HCT116 (cell line): ENCODE measurements around the gene MFSD6. TPM values are rescaled to one million over a fixed set of nuclear protein-coding genes. Genes with fewer than 3 reads are reported as not detected.

Experiments
- ATAC-seq: fragments of 200-7000 bp; cut with Tn5 transposase; 2 replicates; pipeline ENCODE4 v1.9.1; 2020; ENCODE audit warnings: mild to moderate bottlenecking, moderate library complexity
- BruUV-seq: library from RNA; stranded (reverse); fragments of 400-500 nt; replicated peaks from 2 replicates; lab custom pipeline; 2021; lab: Mats Ljungman, UMichigan
- CTCF ChIA-PET: fragments of 300-600 bp; sonication (Branson Sonifier 250); formaldehyde crosslinking; loops from one replicate; lab custom pipeline; 2021; ENCODE audit warnings: antibody characterized with exemption; lab: Charles Lee
- POLR2A ChIA-PET: fragments of 300-600, 350-600 bp; sonication (Branson Sonifier 250); formaldehyde crosslinking; loops from one replicate; lab custom pipeline; 2021; ENCODE audit warnings: antibody characterized with exemption; lab: Charles Lee
- RAD21 ChIA-PET, 2 experiments: fragments of 300-600 bp; sonication (Branson Sonifier 250); formaldehyde crosslinking; loops; one replicate each; lab custom pipeline; 2023; ENCODE audit warnings: low total read pairs in 2 of 2; ENCODE audit not compliant: uncharacterized antibody in 2 of 2, unreplicated experiment in 2 of 2, low non-redundant PET in 1 of 2; lab: Charles Lee
- DNase-seq: peaks from one replicate; pipeline ENCODE4 v3.0.0-alpha.2; 2010; ENCODE audit warnings: low read depth, low spot score
- H2AFZ ChIP-seq: fragments of 200-600 bp; shearing (Covaris generic), sonication (generic); 2 replicates; pipeline ENCODE4 v1.6.1; 2017; ENCODE audit warnings: low read depth, mixed run types, mixed read lengths, antibody characterized with exemption, low read length; ENCODE audit not compliant: poor library complexity, severe bottlenecking
- H3K27ac ChIP-seq: 2 replicates; pipeline ENCODE4 v1.5.1; 2012; ENCODE audit warnings: low read depth, low read length
- H3K27me3 ChIP-seq: fragments of 200-600 bp; sonication (generic); 2 replicates; pipeline ENCODE4 v1.6.1; 2016; ENCODE audit warnings: mixed run types, low read length, mixed read lengths; ENCODE audit not compliant: insufficient read depth
- H3K36me3 ChIP-seq, 2 experiments: fragments of 200-500 bp in 1 of 2; fragments of 200-600 bp in 1 of 2; sonication (Bioruptor generic) in 1 of 2; sonication (generic) in 1 of 2; 2 replicates each; pipeline versions ENCODE4 v1.5.1 to v1.6.1; 2014 to 2016; ENCODE audit warnings: low read length in 2 of 2, inconsistent platforms in 1 of 2, mixed read lengths in 1 of 2, mixed run types in 1 of 2; ENCODE audit not compliant: insufficient read depth in 2 of 2, control insufficient read depth in 1 of 2
- H3K4me1 ChIP-seq, 2 experiments: fragments of 200-600 bp in 1 of 2; sonication (generic) in 1 of 2; 2 replicates each; pipeline versions ENCODE4 v1.5.1 to v1.6.1; 2012 to 2017; ENCODE audit warnings: low read length in 2 of 2, inconsistent platforms in 1 of 2, mild to moderate bottlenecking in 1 of 2, mixed read lengths in 1 of 2, mixed run types in 1 of 2, moderate library complexity in 1 of 2; ENCODE audit not compliant: insufficient read depth in 2 of 2, control insufficient read depth in 1 of 2
- H3K4me2 ChIP-seq: fragments of 200-600 bp; sonication (generic); 2 replicates; pipeline ENCODE4 v1.6.1; 2017; ENCODE audit warnings: mixed run types, low read length, mixed read lengths
- H3K4me3 ChIP-seq, 2 experiments: fragments of 200-600 bp in 1 of 2; sonication (generic) in 1 of 2; replicated peaks in 1 of 2; 2 replicates each; pipeline ENCODE4 v1.5.1; 2011 to 2016; ENCODE audit warnings: low read length in 2 of 2, control low read depth in 1 of 2, low read depth in 1 of 2, mild to moderate bottlenecking in 1 of 2, mixed read lengths in 1 of 2, mixed run types in 1 of 2
- H3K79me2 ChIP-seq: fragments of 200-600 bp; sonication (generic); 2 replicates; pipeline ENCODE4 v1.6.1; 2017; ENCODE audit warnings: mild to moderate bottlenecking, mixed run types, low read length, moderate library complexity, mixed read lengths; ENCODE audit not compliant: insufficient read depth
- H3K9ac ChIP-seq: fragments of 200-600 bp; sonication (generic); 2 replicates; pipeline ENCODE4 v1.6.1; 2016; ENCODE audit warnings: low read length, mixed read lengths
- H3K9me2 ChIP-seq: fragments of 200-600 bp; sonication (generic), shearing (Covaris generic); 2 replicates; pipeline ENCODE4 v1.6.1; 2017; ENCODE audit warnings: mixed run types, mild to moderate bottlenecking, moderate library complexity; ENCODE audit not compliant: insufficient read depth
- H3K9me3 ChIP-seq, 2 experiments: fragments of 200-500 bp in 1 of 2; fragments of 200-600 bp in 1 of 2; sonication (Bioruptor generic) in 1 of 2; sonication (generic) in 1 of 2; 2 replicates each; pipeline ENCODE4 v1.6.1; 2014 to 2017; ENCODE audit warnings: low read length in 2 of 2, mixed read lengths in 2 of 2, inconsistent platforms in 1 of 2, low read depth in 1 of 2, mild to moderate bottlenecking in 1 of 2, mixed run types in 1 of 2, moderate library complexity in 1 of 2; ENCODE audit not compliant: control insufficient read depth in 1 of 2, insufficient read depth in 1 of 2
- H4K20me1 ChIP-seq: fragments of 200-600 bp; sonication (generic), shearing (Covaris generic); 2 replicates; pipeline ENCODE4 v1.6.1; 2017; ENCODE audit warnings: mixed run types, mild to moderate bottlenecking, moderate library complexity; ENCODE audit not compliant: insufficient read depth
- CBX3 ChIP-seq: IDR thresholded peaks from 2 replicates; pipeline ENCODE4 v1.6.1; 2012; ENCODE audit warnings: low read depth
- CEBPB ChIP-seq: IDR thresholded peaks from 2 replicates; pipeline ENCODE4 v1.6.1; 2012; ENCODE audit warnings: low read depth
- FOSL1 ChIP-seq: IDR thresholded peaks from 2 replicates; pipeline ENCODE4 v1.6.1; 2012; ENCODE audit warnings: low read depth
- RAD21 ChIP-seq: IDR thresholded peaks from 2 replicates; pipeline ENCODE4 v1.6.1; 2012; ENCODE audit warnings: low read depth, mild to moderate bottlenecking
- SIN3A ChIP-seq: IDR thresholded peaks from 2 replicates; pipeline ENCODE4 v1.6.1; 2012; ENCODE audit warnings: low read depth
- SP1 ChIP-seq: IDR thresholded peaks from 2 replicates; pipeline ENCODE4 v1.6.1; 2012; ENCODE audit warnings: low read depth
- YY1 ChIP-seq: IDR thresholded peaks from 2 replicates; pipeline ENCODE4 v1.6.1; 2011; ENCODE audit warnings: low read length, low read depth, moderate library complexity, mild to moderate bottlenecking; ENCODE audit not compliant: insufficient replicate concordance; ENCODE audit errors: extremely low read depth
- ZFX ChIP-seq: fragments of 450-650 bp; IDR thresholded peaks from 2 replicates; pipeline ENCODE4 v1.6.1; 2017
- ZNF274 ChIP-seq: fragments of 200-500 bp; sonication (Bioruptor generic); IDR thresholded peaks from 2 replicates; pipeline ENCODE4 v1.6.1; 2014; ENCODE audit warnings: mild to moderate bottlenecking, low read depth, low read length, inconsistent platforms
- intact Hi-C: fragments of 100-400 bp; cut with micrococcal nuclease; formaldehyde crosslinking; loops from 2 replicates; pipeline ENCODE4 v1.10.0; 2022
- total RNA-seq: library from RNA; stranded (reverse); gene quantifications from one replicate; pipeline ENCODE4 v1.2.1, GENCODE V29; 2021; ENCODE audit not compliant: unreplicated experiment
- TF ChIP-seq, protein P1 (sequence below): IDR thresholded peaks from 2 replicates; pipeline ENCODE4 v1.6.1; 2012
- TF ChIP-seq, protein P2 (sequence below): IDR thresholded peaks from 2 replicates; pipeline ENCODE4 v1.6.1; 2012; ENCODE audit warnings: low read depth
- TF ChIP-seq, protein P3 (sequence below): IDR thresholded peaks from 2 replicates; pipeline ENCODE4 v1.6.1; 2012

Gene MFSD6
- total RNA-seq, 1 experiment from 2014 or later = 18.6 TPM

DNA sequence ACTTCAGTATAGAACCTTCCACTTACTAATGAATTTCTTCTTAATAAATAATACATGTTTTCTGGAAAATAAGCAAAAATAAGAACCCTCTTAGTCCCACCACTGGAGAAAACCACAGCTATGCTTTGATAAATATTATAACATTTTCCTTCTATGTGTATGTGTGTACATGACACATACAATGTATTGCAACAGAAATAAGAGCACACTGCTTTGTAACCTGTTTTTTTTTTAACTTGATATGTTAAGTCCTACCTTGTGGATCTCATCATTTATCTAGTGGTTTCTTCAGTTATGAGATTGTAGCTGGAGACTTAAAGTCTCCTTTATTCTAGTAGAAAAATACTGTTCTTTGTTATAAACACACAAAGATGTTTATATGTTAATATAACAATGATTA is 47.6 kb upstream of the MFSD6 start:
- H3K4me3 ChIP-seq = no peak overlapping the region
- H2AFZ ChIP-seq = no peak overlapping the region
- no peak overlapping the region for H3K4me2 ChIP-seq
- H3K36me3 ChIP-seq = peaks cover 0 to 7% of the 10 kb centered on the region in 2 experiments; a peak in 1 of 4 replicates
- no peak for DNase-seq
- no peaks in the 10 kb centered on the region for H3K27me3 ChIP-seq
- ATAC-seq = no peak
- no peaks in the 10 kb centered on the region; a peak in 2 of 4 replicates for H3K4me1 ChIP-seq
- no peak overlapping the region for H3K9ac ChIP-seq
- ChIA-PET RAD21 (no interaction called here), POLR2A (no interaction called here), CTCF (no interaction called here)
- no peaks in the 10 kb centered on the region for H3K9me2 ChIP-seq
- H3K9me3 ChIP-seq = no peaks in the 10 kb centered on the region
- no peak overlapping the region for H3K27ac ChIP-seq
- BruUV-seq = TSS peak; percentile 37
- intact Hi-C loops = no loop called here
- no peaks in the 10 kb centered on the region for H4K20me1 ChIP-seq
- TF ChIP-seq ZNF274 = no peak
- no peak for TF ChIP-seq FOSL1
- TF ChIP-seq, protein P1, sequence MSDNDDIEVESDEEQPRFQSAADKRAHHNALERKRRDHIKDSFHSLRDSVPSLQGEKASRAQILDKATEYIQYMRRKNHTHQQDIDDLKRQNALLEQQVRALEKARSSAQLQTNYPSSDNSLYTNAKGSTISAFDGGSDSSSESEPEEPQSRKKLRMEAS = no peak
- TF ChIP-seq, protein P2, sequence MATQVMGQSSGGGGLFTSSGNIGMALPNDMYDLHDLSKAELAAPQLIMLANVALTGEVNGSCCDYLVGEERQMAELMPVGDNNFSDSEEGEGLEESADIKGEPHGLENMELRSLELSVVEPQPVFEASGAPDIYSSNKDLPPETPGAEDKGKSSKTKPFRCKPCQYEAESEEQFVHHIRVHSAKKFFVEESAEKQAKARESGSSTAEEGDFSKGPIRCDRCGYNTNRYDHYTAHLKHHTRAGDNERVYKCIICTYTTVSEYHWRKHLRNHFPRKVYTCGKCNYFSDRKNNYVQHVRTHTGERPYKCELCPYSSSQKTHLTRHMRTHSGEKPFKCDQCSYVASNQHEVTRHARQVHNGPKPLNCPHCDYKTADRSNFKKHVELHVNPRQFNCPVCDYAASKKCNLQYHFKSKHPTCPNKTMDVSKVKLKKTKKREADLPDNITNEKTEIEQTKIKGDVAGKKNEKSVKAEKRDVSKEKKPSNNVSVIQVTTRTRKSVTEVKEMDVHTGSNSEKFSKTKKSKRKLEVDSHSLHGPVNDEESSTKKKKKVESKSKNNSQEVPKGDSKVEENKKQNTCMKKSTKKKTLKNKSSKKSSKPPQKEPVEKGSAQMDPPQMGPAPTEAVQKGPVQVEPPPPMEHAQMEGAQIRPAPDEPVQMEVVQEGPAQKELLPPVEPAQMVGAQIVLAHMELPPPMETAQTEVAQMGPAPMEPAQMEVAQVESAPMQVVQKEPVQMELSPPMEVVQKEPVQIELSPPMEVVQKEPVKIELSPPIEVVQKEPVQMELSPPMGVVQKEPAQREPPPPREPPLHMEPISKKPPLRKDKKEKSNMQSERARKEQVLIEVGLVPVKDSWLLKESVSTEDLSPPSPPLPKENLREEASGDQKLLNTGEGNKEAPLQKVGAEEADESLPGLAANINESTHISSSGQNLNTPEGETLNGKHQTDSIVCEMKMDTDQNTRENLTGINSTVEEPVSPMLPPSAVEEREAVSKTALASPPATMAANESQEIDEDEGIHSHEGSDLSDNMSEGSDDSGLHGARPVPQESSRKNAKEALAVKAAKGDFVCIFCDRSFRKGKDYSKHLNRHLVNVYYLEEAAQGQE = no peak
- no peak for TF ChIP-seq SP1
- TF ChIP-seq CEBPB = no peak
- TF ChIP-seq SIN3A = no peak
- TF ChIP-seq YY1 = no peak
- TF ChIP-seq, protein P3, sequence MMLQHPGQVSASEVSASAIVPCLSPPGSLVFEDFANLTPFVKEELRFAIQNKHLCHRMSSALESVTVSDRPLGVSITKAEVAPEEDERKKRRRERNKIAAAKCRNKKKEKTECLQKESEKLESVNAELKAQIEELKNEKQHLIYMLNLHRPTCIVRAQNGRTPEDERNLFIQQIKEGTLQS = no peak
- TF ChIP-seq RAD21 = no peak
- no peak for TF ChIP-seq CBX3
- no peak for TF ChIP-seq ZFX
- no peaks in the 10 kb centered on the region; the same call in 1 of the 2 replicates for H3K79me2 ChIP-seq
